SK-N-SH (cell line): ENCODE measurements around the gene AK2.

ENCODE experiments used
- CTCF ChIP-seq: fragments of 200-600 bp; sonication (generic); IDR thresholded peaks from 2 replicates; pipeline ENCODE4 v1.6.1; 2017; ENCODE audit warnings: antibody characterized with exemption, mild to moderate bottlenecking, moderate library complexity
- ELF1 ChIP-seq: IDR thresholded peaks from 2 replicates; pipeline ENCODE4 v1.4.0; 2012
- EP300 ChIP-seq, 2 experiments: IDR thresholded peaks; 2 replicates each; pipeline versions ENCODE4 v1.4.0 to v1.6.1; 2012; ENCODE audit warnings: borderline replicate concordance in 1 of 2, low read depth in 1 of 2, low read length in 1 of 2
- FOSL2 ChIP-seq: IDR thresholded peaks from 2 replicates; pipeline ENCODE4 v1.4.0; 2012; ENCODE audit warnings: low read depth, mild to moderate bottlenecking, moderate library complexity, borderline replicate concordance
- FOXJ3 ChIP-seq: sonication (generic); formaldehyde crosslinking; IDR thresholded peaks from 2 replicates; pipeline ENCODE4 v1.5.1; 2020; ENCODE audit warnings: mild to moderate bottlenecking, missing genetic modification reagents
- GABPA ChIP-seq: IDR thresholded peaks from 2 replicates; pipeline ENCODE4 v1.4.0; 2012; ENCODE audit warnings: low read depth, mild to moderate bottlenecking
- MXI1 ChIP-seq: IDR thresholded peaks from 2 replicates; pipeline ENCODE4 v1.6.1; 2012; ENCODE audit warnings: mild to moderate bottlenecking, low read depth, low read length, improper control_type of control experiment
- PBX3 ChIP-seq: IDR thresholded peaks from 2 replicates; pipeline ENCODE4; 2012
- POLR2AphosphoS5 ChIP-seq: IDR thresholded peaks from 2 replicates; pipeline ENCODE4 v1.6.1; 2012; ENCODE audit warnings: low read depth, low read length
- RAD21 ChIP-seq: IDR thresholded peaks from 2 replicates; pipeline ENCODE4 v1.6.1; 2012; ENCODE audit warnings: mild to moderate bottlenecking, low read length
- RCOR1 ChIP-seq: fragments of 150-350 bp; IDR thresholded peaks from 2 replicates; pipeline ENCODE4 v1.6.1; 2017; ENCODE audit warnings: antibody characterized with exemption, low read length
- TAF1 ChIP-seq: IDR thresholded peaks from 2 replicates; pipeline ENCODE4 v1.6.1; 2012; ENCODE audit warnings: low read depth, mild to moderate bottlenecking, low read length, moderate library complexity, borderline replicate concordance
- TCF12 ChIP-seq: IDR thresholded peaks from 2 replicates; pipeline ENCODE4 v1.4.0; 2012

GRCh38 chr1:33043267-33044092 lies 6.8 kb upstream of the AK2 start:
- no peak for TF ChIP-seq CTCF
- no peak for TF ChIP-seq TCF12
- no peak for TF ChIP-seq POLR2AphosphoS5
- TF ChIP-seq TAF1 = no peak
- TF ChIP-seq ELF1 = no peak
- no peak for TF ChIP-seq RAD21
- TF ChIP-seq RCOR1 = no peak
- TF ChIP-seq MXI1 = no peak
- TF ChIP-seq FOSL2 = no peak
- no peak for TF ChIP-seq GABPA
- TF ChIP-seq FOXJ3 (CRISPR knock-in tag) = no peak
- TF ChIP-seq PBX3 = no peak
- no peak for TF ChIP-seq EP300 (IDR thresholded peaks at IDR 0.05; ENCODE audit: borderline replicate concordance in 1 of 2, low read depth in 1 of 2, low read length in 1 of 2)
